ENCODE results near the gene CIDEC.
"Not testable (repeated sequence)": the region's sequence is repeated elsewhere in the genome, so short reads cannot be mapped to it uniquely, and the experiment has no call there.

CIDEC gene

GRCh38 chr3:9899289-9899791, 19.3 kb upstream of the CIDEC start:
- TF ChIP-seq ZFX (IDR thresholded peaks at IDR 0.05) (no peak), CTCF (conservative IDR thresholded peaks at IDR 0.05) (no peak)
- no peak overlapping the region for H3K27ac ChIP-seq

GRCh38 chr3:9898467-9899241, 18.6 kb upstream of the CIDEC start:
- no peak overlapping the region for H3K27ac ChIP-seq
- no peak for TF ChIP-seq ZFX (IDR thresholded peaks at IDR 0.05)
- no peak for TF ChIP-seq CTCF (conservative IDR thresholded peaks at IDR 0.05)

- no peak for TF ChIP-seq CTCF (conservative IDR thresholded peaks at IDR 0.05)
- TF ChIP-seq ZFX (IDR thresholded peaks at IDR 0.05): no peak
- peak overlapping the region; percentile 7; the same call in 1 of the 2 replicates for H3K27ac ChIP-seq
These were observed 17.6 kb upstream of the CIDEC start for GRCh38 chr3:9897408-9898372.

GRCh38 chr3:9896755-9897407, 16.8 kb upstream of the CIDEC start:
- H3K27ac ChIP-seq: not testable (repeated sequence)

- not testable (repeated sequence) for H3K27ac ChIP-seq
These were observed 15.7 kb upstream of the CIDEC start for GRCh38 chr3:9895715-9896114.

- TF ChIP-seq CTCF (conservative IDR thresholded peaks at IDR 0.05): no peak
- TF ChIP-seq ZFX (IDR thresholded peaks at IDR 0.05): no peak
- no peak overlapping the region for H3K27ac ChIP-seq
These were observed 13.7 kb upstream of the CIDEC start for GRCh38 chr3:9893739-9894138.

GRCh38 chr3:9891072-9891622, 11.1 kb upstream of the CIDEC start:
- no peak for TF ChIP-seq CTCF (conservative IDR thresholded peaks at IDR 0.05)
- TF ChIP-seq ZFX (IDR thresholded peaks at IDR 0.05): no peak
- H3K27ac ChIP-seq: peak overlapping the region; percentile 95

Measured in C4-2B (cell line).